ENCODE measurements around the gene PDCD11. TPM values are rescaled to one million over a fixed set of nuclear protein-coding genes. Genes with fewer than 3 reads are reported as not detected.

PDCD11 gene
- total RNA-seq, 1 donor from 2014 or later, result 11.2 TPM

DNA sequence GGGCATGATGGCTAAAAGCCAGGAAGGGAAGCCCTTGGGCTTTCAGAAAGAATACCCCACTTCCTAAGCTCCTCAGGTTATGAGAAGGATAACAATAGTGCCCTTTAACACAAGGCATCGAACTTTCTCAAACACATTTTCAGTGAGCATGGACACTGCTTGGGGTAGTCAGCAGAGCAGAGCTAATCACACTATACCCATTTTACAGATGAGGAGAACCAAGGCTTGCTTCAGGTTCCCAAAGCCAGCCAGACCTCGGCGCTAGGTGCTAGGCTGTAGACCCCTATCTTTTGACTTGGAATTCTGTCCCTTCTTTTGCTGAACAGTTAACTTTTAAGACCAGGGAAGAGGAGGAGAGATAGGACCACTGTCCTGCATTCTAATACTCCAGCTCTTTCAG, 98.9 kb downstream of the PDCD11 start:
- H3K4me1 ChIP-seq, result peaks cover 28% of the 10 kb centered on the region
- TF ChIP-seq, protein P1, sequence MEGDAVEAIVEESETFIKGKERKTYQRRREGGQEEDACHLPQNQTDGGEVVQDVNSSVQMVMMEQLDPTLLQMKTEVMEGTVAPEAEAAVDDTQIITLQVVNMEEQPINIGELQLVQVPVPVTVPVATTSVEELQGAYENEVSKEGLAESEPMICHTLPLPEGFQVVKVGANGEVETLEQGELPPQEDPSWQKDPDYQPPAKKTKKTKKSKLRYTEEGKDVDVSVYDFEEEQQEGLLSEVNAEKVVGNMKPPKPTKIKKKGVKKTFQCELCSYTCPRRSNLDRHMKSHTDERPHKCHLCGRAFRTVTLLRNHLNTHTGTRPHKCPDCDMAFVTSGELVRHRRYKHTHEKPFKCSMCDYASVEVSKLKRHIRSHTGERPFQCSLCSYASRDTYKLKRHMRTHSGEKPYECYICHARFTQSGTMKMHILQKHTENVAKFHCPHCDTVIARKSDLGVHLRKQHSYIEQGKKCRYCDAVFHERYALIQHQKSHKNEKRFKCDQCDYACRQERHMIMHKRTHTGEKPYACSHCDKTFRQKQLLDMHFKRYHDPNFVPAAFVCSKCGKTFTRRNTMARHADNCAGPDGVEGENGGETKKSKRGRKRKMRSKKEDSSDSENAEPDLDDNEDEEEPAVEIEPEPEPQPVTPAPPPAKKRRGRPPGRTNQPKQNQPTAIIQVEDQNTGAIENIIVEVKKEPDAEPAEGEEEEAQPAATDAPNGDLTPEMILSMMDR (IDR thresholded peaks at IDR 0.05; ENCODE audit: borderline replicate concordance), result no peak
- no peaks in the 10 kb centered on the region for H3K36me3 ChIP-seq
- intact Hi-C loops (cut with micrococcal nuclease), result no loop called here
- peaks cover 76% of the 10 kb centered on the region for H3K27me3 ChIP-seq (ENCODE audit: low read depth)
- H3K27ac ChIP-seq (replicated peaks), result no peak overlapping the region
- DNase-seq, result no peak
- H3K9me3 ChIP-seq (replicated peaks), result no peaks in the 10 kb centered on the region
- no peak overlapping the region for H3K4me3 ChIP-seq

Small RNAs within 50 kb of the gene (microRNA-seq; reads per million reads assigned to microRNA genes)
- 849 reads per million, percentile 83 among the genes with 10 or more reads in this experiment for gene MIR1307

Other genes with a start within 250 kb of the PDCD11 start
- gene NT5C2, start 203.4 kb upstream of the PDCD11 start, total RNA-seq, result 55.0 TPM
- gene RPEL1, start 150.7 kb upstream of the PDCD11 start, total RNA-seq, result not detected
- not detected for gene INA, start 119.5 kb upstream of the PDCD11 start, total RNA-seq
- gene PCGF6, start 45.5 kb upstream of the PDCD11 start, total RNA-seq, result 5.4 TPM
- 2.4 TPM for gene TAF5, start 28.6 kb upstream of the PDCD11 start, total RNA-seq
- gene ATP5MK, start 151 bp upstream of the PDCD11 start, total RNA-seq, result 1,231 TPM
- gene CALHM2, start 55.7 kb downstream of the PDCD11 start, total RNA-seq, result 11.3 TPM
- not detected for gene CALHM1, start 62.3 kb downstream of the PDCD11 start, total RNA-seq
- not detected for gene CALHM3, start 82.6 kb downstream of the PDCD11 start, total RNA-seq
- gene NEURL1, start 97.1 kb downstream of the PDCD11 start, total RNA-seq, result 0.14 TPM